ENCODE results near the gene PLXNA4.

DNA sequence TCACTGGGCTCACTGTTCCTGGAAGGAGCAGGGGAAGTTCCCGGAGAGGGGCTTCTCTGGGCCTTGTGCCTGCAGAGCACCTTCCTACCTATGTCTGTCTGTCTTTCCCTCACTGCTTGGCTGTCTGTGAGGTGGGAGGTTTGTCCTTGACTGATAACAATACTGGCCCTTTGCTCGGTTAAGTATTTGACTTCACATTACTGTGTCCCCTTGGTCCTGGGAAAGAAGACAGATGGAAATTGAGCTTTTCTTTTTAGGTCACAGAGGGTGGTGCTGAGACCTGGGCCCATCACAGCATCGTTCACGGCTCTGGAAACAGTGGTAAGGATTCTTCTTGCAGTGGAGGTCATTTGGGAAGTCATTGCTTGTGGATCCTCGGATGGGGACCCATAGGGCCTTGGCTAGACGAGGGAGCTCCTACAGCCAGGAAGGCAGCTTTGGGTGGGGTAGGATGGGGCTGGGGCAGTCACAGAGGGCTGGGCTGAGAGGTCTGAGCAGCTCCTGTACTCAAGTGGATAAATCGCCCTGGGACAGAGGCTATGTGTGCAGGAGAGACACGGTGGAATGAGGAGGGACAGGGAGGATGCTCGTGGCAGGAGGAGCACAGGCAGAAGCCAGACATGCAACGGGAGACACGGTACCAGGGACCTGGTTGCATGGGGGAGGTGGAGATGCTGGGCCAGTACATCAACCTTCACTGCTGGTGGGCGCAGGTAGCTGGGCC, 450.2 kb downstream of the PLXNA4 start:
- TF ChIP-seq, protein P1, sequence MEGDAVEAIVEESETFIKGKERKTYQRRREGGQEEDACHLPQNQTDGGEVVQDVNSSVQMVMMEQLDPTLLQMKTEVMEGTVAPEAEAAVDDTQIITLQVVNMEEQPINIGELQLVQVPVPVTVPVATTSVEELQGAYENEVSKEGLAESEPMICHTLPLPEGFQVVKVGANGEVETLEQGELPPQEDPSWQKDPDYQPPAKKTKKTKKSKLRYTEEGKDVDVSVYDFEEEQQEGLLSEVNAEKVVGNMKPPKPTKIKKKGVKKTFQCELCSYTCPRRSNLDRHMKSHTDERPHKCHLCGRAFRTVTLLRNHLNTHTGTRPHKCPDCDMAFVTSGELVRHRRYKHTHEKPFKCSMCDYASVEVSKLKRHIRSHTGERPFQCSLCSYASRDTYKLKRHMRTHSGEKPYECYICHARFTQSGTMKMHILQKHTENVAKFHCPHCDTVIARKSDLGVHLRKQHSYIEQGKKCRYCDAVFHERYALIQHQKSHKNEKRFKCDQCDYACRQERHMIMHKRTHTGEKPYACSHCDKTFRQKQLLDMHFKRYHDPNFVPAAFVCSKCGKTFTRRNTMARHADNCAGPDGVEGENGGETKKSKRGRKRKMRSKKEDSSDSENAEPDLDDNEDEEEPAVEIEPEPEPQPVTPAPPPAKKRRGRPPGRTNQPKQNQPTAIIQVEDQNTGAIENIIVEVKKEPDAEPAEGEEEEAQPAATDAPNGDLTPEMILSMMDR (IDR thresholded peaks at IDR 0.05), result no peak
- TF ChIP-seq POLR2A (IDR thresholded peaks at IDR 0.05) (no peak), POLR2AphosphoS5 (IDR thresholded peaks at IDR 0.05) (no peak)

All from prostate gland (tissue), 2 donors.